LNCAP (cell line): ENCODE measurements around the gene TMEM201.

Experiments used
- CTCF ChIP-seq: fragments of 450-650 bp; IDR thresholded peaks from 2 replicates; pipeline ENCODE4 v1.5.1; 2017; ENCODE audit warnings: mild to moderate bottlenecking

The TMEM201 gene

GRCh38 chr1:9589144-9589718, 520 bp downstream of the TMEM201 start:
- no peak for TF ChIP-seq CTCF

GRCh38 chr1:9589719-9590157, 1.0 kb downstream of the TMEM201 start:
- TF ChIP-seq CTCF, result no peak

- no peak for TF ChIP-seq CTCF
Observed at GRCh38 chr1:9590201-9590600, 1.5 kb downstream of the TMEM201 start.

GRCh38 chr1:9590945-9591668, 2.4 kb downstream of the TMEM201 start:
- TF ChIP-seq CTCF, result no peak

GRCh38 chr1:9591669-9592509, 3.2 kb downstream of the TMEM201 start:
- TF ChIP-seq CTCF, result no peak

GRCh38 chr1:9592510-9593075, 3.9 kb downstream of the TMEM201 start:
- no peak for TF ChIP-seq CTCF

GRCh38 chr1:9593147-9593491, 4.4 kb downstream of the TMEM201 start:
- TF ChIP-seq CTCF, result no peak
